ENCODE measurements around the gene SNAPC2. TPM values are rescaled to one million over a fixed set of nuclear protein-coding genes. Genes with fewer than 3 reads are reported as not detected.

SNAPC2 gene, protein sequence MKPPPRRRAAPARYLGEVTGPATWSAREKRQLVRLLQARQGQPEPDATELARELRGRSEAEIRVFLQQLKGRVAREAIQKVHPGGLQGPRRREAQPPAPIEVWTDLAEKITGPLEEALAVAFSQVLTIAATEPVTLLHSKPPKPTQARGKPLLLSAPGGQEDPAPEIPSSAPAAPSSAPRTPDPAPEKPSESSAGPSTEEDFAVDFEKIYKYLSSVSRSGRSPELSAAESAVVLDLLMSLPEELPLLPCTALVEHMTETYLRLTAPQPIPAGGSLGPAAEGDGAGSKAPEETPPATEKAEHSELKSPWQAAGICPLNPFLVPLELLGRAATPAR
- 33.4 and 33.7 TPM in 2 replicates for total RNA-seq (2014; rRNA removed; shearing (Covaris generic))

- DNase-seq (ENCODE audit: low read depth): peak; percentile 97
Measured at GRCh38 chr19:7919610-7920518, at the start of gene SNAPC2. TSS of gene SNAPC2 (plus strand) at chr19:7920338. CDS start at chr19:7920367, 29 bp downstream.

DNA sequence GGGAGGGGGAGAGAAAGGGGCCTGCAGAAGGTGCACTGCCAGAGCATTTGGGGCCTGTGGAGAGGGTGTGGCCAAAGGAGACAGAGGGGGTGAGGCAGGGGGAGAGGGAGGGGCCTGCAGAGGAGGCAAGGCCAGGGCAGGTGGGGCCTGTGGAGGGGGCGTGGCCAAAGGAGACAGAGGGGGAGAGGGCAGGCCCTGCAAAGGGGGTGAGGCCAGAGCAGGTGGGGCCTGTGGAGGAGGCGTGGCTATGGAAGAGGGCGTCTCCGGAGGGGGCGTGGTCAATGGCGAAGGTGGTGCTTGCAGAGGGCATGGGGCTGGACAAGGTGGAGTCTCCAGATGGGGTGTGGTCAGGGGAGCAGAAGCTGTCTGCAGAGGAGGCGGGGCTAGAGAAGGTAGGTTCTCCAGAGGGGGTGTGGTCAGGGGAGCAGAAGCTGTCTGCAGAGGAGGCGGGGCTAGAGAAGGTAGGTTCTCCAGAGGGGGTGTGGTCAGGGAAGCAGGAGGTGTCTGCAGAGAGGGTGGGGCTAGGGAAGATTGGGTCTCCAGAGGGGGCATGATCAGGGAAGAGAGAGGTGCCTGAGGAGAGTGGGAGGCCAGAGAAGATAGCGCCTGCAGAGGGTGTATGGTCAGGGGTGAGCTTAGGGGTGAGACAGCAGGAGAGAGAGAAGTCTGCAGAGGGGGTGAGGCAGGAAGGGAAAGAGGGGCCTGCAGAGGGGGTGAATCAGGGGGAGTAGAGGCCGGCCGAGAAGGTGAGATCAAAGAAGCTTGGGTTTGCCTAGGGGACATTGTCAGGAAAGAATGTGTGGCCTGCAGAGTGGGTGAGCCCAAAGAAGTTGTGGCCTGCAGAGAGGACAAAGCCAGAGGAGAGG lies 49.3 kb upstream of the SNAPC2 start:
- DNase-seq (ENCODE audit: low read depth): peak; percentile 91

DNA sequence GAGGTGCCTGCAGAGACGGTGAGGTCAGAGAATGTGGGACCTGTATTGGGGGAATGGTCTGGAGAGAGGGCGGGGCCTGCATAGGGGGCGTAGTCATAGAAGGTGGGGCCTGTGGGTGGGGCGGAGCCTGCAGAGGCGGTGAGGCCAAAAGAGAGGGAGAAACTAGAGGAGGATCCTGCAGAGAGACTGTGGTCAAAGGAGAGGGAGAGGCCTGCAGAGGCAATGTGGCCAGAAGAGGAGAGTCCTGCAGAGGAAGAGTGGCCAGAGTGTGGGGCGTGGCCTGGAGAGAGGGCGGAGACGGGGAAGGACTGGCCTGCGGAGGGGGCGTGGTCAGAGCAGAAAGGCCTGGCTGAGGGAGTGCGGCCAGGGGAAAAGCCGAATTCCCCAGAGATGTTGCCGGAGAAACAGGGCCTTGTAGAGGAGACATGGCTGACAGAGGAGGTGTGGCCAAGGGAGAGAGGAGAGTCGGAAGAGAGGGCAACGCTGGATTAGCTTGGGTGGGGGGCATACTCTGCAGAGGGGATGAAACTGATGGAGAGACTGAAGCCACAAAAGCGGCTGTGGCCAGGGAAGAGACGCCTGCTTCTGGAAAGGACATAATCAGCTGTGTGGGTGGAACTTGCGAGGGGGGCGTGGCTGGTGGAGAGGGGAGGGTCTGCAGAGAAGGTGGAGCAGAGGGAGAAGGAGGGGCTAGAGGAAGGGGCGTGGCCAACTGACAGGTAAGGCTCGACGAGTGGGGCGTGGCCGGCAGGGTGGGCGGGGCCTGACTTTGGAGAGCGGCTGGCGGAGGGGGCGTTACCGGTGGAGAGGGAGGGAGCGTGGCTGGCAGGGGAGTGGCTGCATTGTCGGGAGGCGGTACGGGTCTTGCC lies 48.5 kb upstream of the SNAPC2 start:
- peak; percentile 96 for DNase-seq (ENCODE audit: low read depth)

DNA sequence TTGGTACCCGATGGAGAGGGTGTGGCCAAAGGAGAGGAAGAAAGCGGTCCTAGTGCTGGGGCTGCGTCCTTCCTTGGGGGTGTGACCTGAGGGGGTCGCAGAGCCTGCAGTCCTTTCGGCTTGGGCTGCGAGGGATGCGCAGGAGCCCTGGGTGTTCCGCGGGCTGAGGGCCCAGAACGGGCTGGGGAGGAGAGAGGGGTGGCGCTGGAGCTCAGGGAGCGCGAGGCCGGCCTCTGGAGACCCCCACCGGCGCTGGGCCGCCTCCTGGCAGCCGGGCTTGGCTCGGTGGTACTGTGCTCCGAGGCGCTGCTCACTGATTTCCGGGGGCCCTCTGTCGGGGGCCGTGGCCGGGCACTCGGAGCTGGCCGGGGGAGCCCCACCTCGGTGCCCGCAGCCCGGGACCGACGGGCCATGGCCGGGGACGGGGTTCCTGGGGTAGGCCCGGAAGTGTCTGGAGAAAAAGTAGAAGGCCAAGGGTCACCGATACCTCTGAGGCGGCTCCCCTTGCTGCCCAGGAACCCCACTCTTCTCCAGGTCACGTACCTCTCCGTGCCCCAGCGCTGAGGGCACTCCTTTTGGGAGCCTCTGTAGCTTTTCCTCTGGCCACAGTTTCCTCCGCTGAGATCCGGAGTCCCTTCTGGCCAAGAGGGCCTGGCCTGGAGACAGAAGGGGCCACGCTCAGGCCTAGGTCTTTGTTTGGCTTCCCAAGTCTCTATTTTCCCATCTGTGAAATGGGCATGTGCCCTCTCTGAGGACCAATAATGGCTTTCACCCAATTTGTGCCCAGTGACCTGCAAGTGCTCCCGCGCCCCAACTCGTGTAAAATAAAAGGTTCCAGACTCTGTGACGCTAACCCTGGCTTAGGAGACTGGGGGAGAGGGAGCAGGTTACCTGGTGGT lies 47.6 kb upstream of the SNAPC2 start:
- no peak for DNase-seq (ENCODE audit: low read depth)

GRCh38 chr19:7873304-7874075 lies 46.6 kb upstream of the SNAPC2 start:
- DNase-seq (ENCODE audit: low read depth): no peak

DNA sequence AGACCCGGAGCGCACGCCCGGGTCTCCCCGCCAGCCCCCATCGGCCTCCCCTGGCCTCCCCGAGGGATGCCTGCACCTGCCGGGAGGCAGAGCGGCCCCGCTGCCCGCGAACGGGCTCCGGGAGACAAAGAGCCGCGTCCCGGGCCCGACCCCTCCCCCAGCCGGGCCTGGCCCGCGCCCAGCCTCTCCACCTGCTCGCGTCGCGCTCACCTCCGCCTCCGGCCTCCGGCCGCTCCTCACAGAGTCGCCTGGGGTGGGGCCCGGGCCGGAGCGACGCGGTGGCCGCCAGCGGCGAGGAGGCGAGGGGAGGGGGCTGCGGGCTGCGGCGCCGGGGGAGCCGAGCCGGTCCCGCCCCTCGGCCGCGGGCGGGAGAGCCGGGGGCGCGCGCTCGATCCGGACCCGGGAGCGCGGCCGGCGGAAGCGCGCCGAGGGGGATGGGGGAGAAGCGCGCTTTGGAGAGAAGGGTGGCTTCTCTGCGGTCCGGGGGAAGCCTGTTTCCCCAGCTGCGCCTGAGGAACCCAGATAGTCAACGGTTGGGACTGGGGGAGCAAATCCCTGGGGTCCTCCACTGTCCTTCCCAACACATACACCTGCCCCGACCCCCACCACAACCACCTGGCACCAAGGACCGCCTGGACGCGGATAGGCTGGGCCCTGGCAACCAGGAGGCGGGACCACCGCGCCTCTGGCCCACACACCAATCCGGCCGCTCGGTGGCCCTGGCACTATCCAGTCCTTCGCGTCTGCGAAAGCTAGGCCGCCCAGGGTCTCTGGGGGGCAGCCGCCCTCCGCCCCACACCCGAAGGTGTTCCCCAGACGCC lies 45.9 kb upstream of the SNAPC2 start, which contains the start of gene PRR36:
Gene PRR36, minus strand, starts transcription at position 315 of the 821 bp plus-strand sequence. CDS start 701 bp downstream, outside the sequence.
- DNase-seq (ENCODE audit: low read depth): peak; percentile 74

DNA sequence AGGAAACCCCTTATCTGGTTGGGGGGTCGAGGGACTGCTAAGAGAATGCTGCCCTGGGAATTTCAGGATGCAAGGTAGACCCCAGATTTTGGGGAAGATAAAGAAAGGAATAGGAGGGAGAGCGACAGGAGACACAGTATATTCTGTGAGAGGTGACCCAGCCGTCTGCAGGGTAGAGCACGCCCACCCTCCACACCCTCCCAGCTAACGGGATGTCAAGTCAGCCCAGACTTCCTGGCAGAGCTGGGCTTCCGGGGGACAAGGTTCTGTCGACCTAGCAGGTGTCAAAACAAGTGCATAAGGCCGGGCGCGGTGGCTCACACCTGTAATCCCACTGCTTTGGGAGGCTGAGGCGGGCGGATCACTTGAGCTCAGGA lies 45.3 kb upstream of the SNAPC2 start:
- DNase-seq (ENCODE audit: low read depth): no peak

DNA sequence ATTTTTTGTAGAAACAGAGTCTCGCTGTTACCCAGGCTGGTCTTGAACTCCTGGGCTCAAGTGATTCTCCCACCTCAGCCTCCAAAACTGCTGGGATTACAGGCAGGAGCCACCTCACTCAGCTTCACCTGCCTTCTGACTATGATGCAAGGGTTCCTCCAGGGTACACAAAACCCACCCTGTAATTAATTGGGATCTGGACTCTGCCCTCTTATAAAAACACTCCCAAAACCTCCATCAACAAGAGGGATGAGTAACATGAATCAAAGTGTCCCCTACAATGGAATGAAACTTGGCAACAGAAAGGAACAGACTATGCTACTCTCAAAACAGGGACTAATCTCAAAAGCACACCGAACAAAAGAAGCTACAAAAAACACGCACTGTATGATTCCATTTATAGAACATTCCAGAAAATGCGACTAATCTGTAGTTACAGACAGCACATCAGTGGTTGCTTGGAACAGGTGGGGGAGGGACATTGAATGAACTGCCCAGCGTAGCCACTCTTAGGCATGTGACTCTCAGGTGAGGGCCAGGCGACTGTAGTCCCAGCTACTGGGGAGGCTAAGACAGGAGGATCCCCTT lies 42.8 kb upstream of the SNAPC2 start:
- no peak for DNase-seq (ENCODE audit: low read depth)

DNA sequence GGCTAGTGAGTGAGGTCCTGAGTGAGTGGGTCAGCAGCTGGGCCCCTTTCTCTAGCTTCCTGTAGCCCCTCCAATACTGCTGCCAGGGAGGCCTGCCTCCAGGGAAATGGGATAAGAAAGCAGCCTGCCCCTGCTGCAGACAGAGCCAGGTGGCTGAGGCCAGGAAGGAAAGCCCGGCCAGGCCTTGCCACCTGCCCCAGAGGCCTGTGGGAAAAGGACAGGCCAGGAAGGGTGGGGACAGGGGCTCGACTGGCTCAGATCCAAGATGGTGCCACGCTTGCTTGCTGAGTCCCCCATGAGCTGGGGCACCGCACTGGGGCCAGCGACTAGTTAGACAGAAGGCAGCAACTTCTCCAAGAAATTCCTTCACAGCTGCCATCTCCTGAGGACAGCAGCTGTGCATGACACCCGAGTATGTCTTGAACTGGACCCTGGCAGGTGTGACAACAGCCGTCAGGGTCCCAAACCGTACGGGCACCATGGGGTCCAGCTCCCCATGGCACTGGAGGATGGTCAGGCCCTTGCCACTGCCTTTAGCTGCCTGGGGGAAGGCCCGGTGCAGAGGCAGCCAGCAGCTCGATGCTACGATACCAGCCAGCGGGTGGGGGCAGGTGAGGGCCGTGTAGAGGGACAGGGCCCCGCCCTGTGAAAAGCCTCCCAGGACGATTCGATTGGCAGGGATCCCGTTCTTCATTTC lies 40.9 kb upstream of the SNAPC2 start:
- no peak for DNase-seq (ENCODE audit: low read depth)

DNA sequence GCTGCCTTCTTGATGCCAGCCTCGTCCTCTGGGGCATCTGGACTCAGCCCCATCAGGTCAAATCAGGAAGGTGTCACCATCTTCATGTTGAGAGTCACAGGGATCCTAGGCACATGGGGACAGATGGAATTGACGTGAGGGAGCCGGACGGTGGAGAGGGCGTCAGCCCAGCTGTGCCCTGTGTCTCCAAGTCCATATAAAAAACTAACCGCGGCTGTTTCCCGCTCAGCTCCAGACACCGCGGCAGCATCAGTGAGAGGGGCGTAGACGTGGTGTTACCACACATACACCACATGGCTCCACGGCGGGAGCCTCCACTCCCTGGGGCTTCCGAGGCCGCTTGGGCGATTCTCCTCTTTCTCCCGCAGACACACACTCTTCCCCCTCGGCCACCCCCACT lies 40.3 kb upstream of the SNAPC2 start:
- DNase-seq (ENCODE audit: low read depth): no peak

- no peak for DNase-seq (ENCODE audit: low read depth)
Measured at GRCh38 chr19:7881910-7882309, 38.2 kb upstream of the SNAPC2 start.

DNA sequence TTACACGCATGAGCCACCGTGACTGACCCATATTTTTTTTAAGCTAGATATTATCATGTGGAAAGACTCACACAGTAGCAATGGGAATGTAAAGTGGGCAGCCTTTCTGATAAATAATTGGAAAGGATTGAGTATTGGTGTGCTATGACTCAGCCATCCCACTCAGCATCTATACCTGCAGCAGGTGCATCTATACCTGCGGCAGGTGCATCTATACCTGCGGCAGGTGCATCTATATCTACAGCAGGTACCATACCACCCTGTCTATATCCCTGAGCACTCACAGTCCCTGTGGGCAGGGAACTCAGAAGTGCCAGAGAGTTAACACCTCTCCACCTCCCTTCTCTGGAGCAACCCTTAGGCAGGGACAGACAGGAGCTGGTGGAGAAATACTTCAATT lies 37.0 kb upstream of the SNAPC2 start:
- no peak for DNase-seq (ENCODE audit: low read depth)

DNA sequence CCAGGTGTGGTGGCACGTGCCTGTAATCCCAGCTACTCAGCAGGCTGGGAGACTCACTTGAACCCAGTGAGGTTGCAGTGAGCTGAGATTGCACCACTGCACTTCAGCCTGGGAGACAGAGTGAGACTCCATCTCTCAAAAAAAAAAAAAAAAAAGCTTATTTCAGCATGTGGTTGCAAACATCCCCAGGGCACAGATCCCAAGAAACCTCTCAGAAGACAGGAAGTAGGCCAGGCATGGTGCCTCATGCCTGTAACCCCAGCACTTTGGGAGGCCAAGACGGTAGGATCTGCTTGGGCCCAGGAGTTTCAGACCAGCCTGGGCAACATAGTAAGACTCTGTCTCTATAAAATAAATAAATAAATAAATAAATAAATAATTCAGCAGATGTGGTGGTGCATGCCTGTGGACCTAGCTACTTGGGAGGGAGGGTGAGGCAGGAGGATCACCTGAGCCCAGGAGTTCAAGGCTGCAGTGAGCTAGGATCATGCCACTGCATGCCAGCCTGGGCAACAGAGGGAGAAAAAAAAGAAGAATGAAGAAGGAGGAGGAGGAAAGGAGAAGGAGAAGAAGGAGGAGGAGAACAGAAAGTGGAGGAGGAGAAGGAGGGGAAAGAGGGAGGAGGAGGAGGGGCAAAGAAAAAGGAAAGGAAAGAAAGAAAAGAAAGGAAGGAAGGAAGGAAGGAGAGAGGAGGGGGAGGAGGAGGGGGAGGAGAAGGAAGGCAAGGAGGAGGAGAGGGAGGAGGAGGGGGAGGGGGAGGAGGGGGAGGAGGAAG lies 36.2 kb upstream of the SNAPC2 start:
- DNase-seq (ENCODE audit: low read depth): peak; percentile 58

DNA sequence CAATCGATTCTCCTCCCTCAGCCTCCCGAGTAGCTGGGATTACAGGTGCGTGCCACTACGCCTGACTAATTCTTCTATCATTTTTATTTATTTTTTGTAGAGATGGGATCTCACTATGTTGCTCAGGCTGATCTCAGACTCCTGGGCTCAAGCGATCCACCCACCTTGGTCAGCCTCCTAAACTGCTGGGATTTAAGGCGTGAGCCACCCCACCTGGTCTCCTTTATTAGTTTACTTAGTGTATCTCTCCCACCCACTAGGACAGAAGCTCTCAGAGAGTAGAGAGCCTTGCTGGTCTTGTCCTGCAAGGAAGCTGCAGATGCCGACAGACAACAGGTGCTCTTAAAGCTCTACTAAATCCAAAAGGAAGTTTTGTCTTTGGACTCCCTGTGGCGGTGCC lies 34.3 kb upstream of the SNAPC2 start:
- no peak for DNase-seq (ENCODE audit: low read depth)

DNA sequence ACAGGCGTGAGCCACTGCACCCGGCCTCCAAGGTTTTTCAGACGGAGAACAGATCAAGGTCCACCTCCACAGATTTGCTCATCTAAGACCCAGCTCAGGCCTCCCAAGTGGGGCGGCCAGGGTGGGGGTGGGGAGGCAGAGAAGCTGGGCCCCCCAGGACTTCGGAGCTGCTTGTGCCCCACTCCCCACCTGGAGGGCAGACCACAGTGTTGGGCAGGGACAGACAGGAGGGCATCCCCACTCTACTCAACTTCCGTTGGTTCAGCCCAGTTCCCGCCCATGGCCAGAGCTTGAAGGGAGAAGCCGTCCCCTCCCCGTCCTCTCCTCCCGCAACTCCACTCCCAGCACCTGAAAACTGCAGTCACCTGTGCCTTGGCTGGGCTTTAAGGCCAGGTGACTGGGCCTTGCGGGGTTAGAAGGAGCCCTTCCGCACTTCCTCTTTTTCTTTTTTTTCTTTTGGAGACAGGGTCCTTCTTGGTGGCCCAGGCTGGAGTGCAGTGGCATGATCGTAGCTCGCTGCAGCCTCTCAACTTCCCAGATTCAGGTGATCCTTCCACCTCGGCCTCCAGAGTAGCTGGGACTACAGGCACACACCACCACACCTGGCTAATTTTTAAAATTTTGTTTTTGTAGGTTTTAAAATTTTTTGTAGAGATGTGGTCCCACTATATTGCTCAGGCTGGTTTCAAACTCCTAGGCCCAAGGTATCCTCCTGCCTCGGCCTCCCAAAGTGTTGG lies 32.6 kb upstream of the SNAPC2 start:
- no peak for DNase-seq (ENCODE audit: low read depth)

Measured in Daoy (cell line).